Activated CD8-positive, alpha-beta memory T cell treated with anti-CD3 and anti-CD28 coated beads, Interleukin-2, amount 10 ng/mL, durations not matched to agents 7 days and 5 days (primary cell): ENCODE data around the gene SFXN1. TPM values are rescaled to one million over a fixed set of nuclear protein-coding genes. Genes with fewer than 3 reads are reported as not detected.

ENCODE experiments used
- ATAC-seq: fragments of 150-1000 bp; cut with Tn5 transposase; one replicate; pipeline ENCODE4 v1.10.0; 2021; ENCODE audit warnings: moderate library complexity
- CTCF ChIA-PET: fragments of 350-600 bp; sonication (Branson Sonifier 250); formaldehyde crosslinking; loops from one replicate; lab custom pipeline; 2021; ENCODE audit warnings: antibody characterized with exemption; lab: Charles Lee
- DNase-seq: peaks from one replicate; pipeline ENCODE4 v3.0.0-alpha.2; 2020
- H3K27ac Mint-ChIP-seq: one replicate; pipeline ENCODE4 v1.8.0; 2021; ENCODE audit warnings: mild to moderate bottlenecking, mixed read lengths
- H3K27me3 Mint-ChIP-seq: one replicate; pipeline ENCODE4 v1.8.0; 2021; ENCODE audit warnings: mixed read lengths
- H3K36me3 Mint-ChIP-seq: one replicate; pipeline ENCODE4 v1.8.0; 2021; ENCODE audit warnings: mild to moderate bottlenecking, mixed read lengths
- H3K4me1 Mint-ChIP-seq: one replicate; pipeline ENCODE4 v1.8.0; 2021; ENCODE audit warnings: mixed read lengths
- H3K4me3 Mint-ChIP-seq: one replicate; pipeline ENCODE4 v1.8.0; 2021; ENCODE audit warnings: mild to moderate bottlenecking, moderate library complexity, mixed read lengths
- H3K9me3 Mint-ChIP-seq: one replicate; pipeline ENCODE4 v1.8.0; 2022; ENCODE audit warnings: low read depth, mixed read lengths
- total RNA-seq, 2 experiments: library from RNA; stranded (reverse); gene quantifications; one replicate each; pipeline ENCODE4 v1.2.3, GENCODE V29; 2021

SFXN1 gene
- total RNA-seq, 2 experiments from 2014 or later: 174 to 230 TPM

DNA sequence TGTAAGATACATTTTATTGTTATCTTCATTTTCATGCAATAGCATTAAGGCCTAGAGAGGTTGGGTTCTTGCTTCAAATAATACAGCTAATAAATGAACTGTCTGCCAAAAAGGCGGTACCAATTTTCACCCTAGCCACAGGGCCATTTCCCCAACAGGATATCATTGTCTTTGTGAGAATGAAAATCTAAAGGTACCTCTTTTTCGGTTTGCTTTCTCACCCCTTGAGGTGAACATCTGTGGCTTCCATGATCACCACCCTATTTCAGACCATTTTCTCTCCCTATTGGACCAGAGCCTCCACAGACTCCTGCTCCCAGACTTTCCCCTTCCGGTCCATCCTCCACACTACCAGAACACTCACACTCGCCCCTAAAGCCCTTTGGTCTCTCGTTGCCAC lies 60.2 kb downstream of the SFXN1 start:
- Mint-ChIP-seq H3K27me3 (peaks cover 8% of the 10 kb centered on the region), H3K9me3 (no peaks in the 10 kb centered on the region), H3K27ac (no peak overlapping the region), H3K4me3 (no peak overlapping the region), H3K4me1 (peaks cover 36% of the 10 kb centered on the region), H3K36me3 (no peaks in the 10 kb centered on the region)
- no peak for DNase-seq
- CTCF ChIA-PET: interaction anchor here (1.5 kb wide), 1 partner anchor 180 kb away, joined by 8 read pairs; no protein-coding TSS in a partner anchor
- no peak for ATAC-seq

DNA sequence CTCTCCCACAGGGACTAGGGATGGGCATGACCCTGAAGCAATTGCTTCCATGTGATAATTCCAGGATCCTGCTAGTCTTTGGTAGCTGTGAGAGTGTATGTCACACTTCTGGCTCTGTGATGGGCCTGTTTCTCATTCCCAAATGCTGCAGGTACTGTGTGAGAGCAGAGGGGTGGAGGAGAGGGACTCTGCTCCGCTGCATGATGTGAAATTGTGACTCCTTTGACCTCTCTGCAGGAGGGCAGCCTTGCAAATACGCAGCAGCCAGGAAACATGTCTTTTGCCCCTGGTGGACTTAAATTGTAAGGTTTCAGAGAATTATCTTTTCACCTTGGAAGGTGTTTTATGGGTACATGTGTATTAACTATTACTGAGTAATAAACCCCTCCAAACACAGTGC lies 61.6 kb downstream of the SFXN1 start:
- H3K4me1 Mint-ChIP-seq: peaks cover 26% of the 10 kb centered on the region
- H3K27me3 Mint-ChIP-seq: peaks cover 14% of the 10 kb centered on the region
- H3K36me3 Mint-ChIP-seq: peaks cover 3% of the 10 kb centered on the region
- CTCF ChIA-PET: interaction anchor here (0.9 to 1.5 kb wide), 3 partner anchors 162 to 190 kb away, joined by 3 to 8 read pairs (median 3); no protein-coding TSS in a partner anchor
- H3K27ac Mint-ChIP-seq: no peak overlapping the region
- H3K4me3 Mint-ChIP-seq: no peak overlapping the region
- no peak for DNase-seq
- no peaks in the 10 kb centered on the region for H3K9me3 Mint-ChIP-seq
- no peak for ATAC-seq

DNA sequence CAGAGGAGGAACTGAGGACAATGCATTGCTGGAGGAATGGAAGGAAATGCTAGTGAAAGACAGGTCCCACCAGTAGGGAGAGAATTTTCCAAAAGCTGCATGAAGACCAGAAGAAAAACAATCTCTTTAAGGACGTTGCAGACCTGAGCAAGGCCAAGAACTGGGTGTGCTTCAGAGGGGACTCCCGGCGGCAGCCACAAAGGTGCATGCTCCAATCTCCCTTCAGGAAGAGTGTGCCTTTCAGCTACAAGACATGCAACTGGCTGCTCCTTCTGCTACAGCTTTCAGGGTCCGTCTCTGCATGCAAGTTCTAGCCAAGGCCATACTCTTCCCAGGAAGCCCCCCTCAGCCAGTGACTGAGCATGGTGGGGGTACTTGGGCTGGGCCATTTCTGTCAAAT lies 62.9 kb downstream of the SFXN1 start:
- no peak for DNase-seq
- no peaks in the 10 kb centered on the region for H3K9me3 Mint-ChIP-seq
- peaks cover 17% of the 10 kb centered on the region for H3K27me3 Mint-ChIP-seq
- no peak overlapping the region for H3K4me3 Mint-ChIP-seq
- H3K4me1 Mint-ChIP-seq: peaks cover 21% of the 10 kb centered on the region
- peaks cover 3% of the 10 kb centered on the region for H3K36me3 Mint-ChIP-seq
- CTCF ChIA-PET: no interaction called here
- no peak for ATAC-seq
- no peak overlapping the region for H3K27ac Mint-ChIP-seq

DNA sequence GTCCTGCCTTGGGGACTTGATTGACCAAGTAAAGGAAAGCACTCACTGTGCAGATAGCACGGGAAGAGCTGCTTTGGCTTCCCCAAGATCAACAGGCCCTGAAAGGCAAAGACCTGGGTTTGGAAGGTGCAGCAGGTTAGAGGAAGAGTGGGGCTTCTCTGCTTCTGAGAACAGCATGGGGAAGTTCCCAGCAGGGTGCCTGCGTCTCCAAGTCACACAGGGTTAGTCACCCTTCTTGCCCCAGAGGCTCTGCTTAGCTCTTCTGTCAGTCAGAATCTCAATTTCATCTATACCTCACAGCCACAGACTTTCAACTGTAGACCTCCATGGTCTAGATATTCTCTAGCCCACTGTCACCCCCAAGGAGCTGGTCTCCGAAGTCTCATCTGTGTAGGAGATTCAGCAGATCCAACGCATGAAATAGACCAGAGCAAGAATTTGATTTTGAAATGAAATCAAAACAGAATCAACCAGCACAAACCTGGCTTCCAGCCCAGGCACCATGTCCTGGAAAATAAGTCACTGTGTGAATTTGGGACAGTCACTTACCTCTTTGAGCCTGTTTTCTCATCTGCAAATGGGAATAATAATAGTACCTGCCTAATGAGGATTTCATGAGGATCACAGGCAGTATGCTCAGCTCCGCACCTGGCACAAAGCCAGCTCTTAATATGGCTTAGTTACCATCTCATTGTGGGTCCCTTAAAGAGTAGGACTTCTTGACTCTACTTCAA lies 64.0 kb downstream of the SFXN1 start:
- H3K27me3 Mint-ChIP-seq: peaks cover 24% of the 10 kb centered on the region
- H3K36me3 Mint-ChIP-seq: peaks cover 3% of the 10 kb centered on the region
- no peak for DNase-seq
- peaks cover 21% of the 10 kb centered on the region for H3K4me1 Mint-ChIP-seq
- no peak overlapping the region for H3K4me3 Mint-ChIP-seq
- no peaks in the 10 kb centered on the region for H3K9me3 Mint-ChIP-seq
- ATAC-seq: peak; percentile 51
- H3K27ac Mint-ChIP-seq: no peak overlapping the region
- CTCF ChIA-PET: interaction anchor here (0.9 to 1.8 kb wide), 3 partner anchors 9 to 176 kb away, joined by 3 to 8 read pairs (median 4); no protein-coding TSS in a partner anchor

DNA sequence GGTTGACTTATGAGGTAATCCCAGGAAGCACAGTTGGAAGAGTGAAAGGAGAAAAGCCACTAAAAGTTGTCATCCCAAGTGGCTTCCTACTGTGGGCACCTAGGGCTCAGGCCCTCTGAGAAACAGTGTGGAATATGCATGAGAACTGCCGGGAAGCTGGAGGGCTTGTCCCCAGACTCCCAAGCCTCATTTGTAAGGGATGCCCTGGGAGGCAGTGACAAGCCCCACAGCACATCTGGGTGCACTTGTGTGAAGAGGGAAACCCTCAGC lies 64.5 kb downstream of the SFXN1 start:
- no peak for DNase-seq
- Mint-ChIP-seq H3K27me3 (peaks cover 26% of the 10 kb centered on the region), H3K27ac (no peak overlapping the region), H3K9me3 (no peaks in the 10 kb centered on the region), H3K4me3 (no peak overlapping the region), H3K36me3 (peaks cover 3% of the 10 kb centered on the region), H3K4me1 (peaks cover 21% of the 10 kb centered on the region)
- no peak for ATAC-seq
- CTCF ChIA-PET: interaction anchor here (0.9 to 1.8 kb wide), 4 partner anchors 9 to 176 kb away, joined by 3 to 8 read pairs (median 4); no protein-coding TSS in a partner anchor

DNA sequence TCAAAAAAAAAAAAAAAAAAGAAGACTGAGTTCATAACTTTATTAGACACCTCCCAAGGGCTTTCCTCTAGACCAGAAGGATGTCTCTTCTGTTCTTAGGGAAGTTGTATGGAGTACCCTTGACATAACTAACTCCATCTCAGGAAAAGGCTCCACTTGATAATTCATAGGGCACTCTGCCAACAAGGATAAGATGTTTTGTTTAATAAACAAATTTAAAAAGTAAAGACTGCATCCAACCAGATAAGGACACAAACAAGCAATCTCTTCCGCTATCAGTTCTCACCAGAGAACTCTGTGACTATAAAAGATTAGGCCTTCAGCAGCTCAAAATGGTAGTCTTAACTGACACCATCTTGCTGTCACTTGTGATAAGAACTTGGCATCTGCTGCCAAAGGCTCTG lies 65.8 kb downstream of the SFXN1 start:
- Mint-ChIP-seq H3K27me3 (peaks cover 35% of the 10 kb centered on the region), H3K4me3 (no peak overlapping the region), H3K36me3 (peaks cover 3% of the 10 kb centered on the region), H3K4me1 (peaks cover 12% of the 10 kb centered on the region), H3K27ac (no peak overlapping the region), H3K9me3 (no peaks in the 10 kb centered on the region)
- CTCF ChIA-PET: interaction anchor here (1.3 to 1.6 kb wide), 2 partner anchors 10 to 174 kb away, joined by 3 to 4 read pairs; no protein-coding TSS in a partner anchor
- no peak for ATAC-seq
- no peak for DNase-seq

DNA sequence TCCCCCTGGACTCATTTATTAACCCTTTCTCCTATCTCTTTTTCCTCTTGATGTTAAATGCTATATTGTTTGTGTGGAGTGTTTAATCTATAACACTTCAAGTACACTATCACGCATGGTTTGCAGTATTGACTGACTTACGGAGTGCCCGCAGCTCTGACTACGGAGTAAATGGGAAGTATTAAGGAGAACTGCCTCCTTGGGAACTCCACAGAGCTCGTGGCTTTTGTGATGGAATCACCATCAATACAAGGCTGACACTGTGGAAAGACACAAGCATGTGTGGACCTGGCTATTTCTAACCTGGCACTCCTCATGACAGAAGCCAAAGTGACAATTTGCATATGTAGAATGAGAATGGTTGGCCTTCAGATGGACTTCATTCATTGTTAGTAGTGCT lies 66.2 kb downstream of the SFXN1 start:
- Mint-ChIP-seq H3K9me3 (no peaks in the 10 kb centered on the region), H3K36me3 (peaks cover 3% of the 10 kb centered on the region), H3K27ac (no peak overlapping the region), H3K27me3 (peaks cover 39% of the 10 kb centered on the region), H3K4me1 (peaks cover 12% of the 10 kb centered on the region), H3K4me3 (no peak overlapping the region)
- DNase-seq (no peak), ATAC-seq (no peak)
- CTCF ChIA-PET: interaction anchor here (1.3 to 1.6 kb wide), 2 partner anchors 11 to 174 kb away, joined by 3 to 4 read pairs; no protein-coding TSS in a partner anchor

DNA sequence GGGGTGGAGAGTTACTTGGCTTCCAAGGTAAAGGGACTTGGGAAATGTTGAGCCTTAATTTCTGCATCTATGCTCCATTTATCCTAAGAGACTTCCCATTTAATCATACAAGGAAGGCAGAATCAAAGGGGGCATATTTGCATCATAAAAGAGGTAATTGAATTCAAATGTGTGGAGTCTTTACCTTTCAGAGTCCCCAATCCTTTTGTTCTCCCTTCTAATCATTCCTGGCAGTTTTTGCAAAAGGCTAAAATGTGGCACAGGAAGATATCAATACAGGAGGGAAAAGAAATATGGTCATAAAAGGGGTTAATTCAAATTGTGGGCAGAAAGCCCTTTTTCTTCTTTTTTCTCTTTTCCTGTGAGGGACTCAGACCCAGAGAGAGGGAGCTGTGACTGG lies 69.5 kb downstream of the SFXN1 start:
- ATAC-seq (no peak), DNase-seq (no peak)
- H3K36me3 Mint-ChIP-seq: peaks cover 3% of the 10 kb centered on the region
- no peaks in the 10 kb centered on the region for H3K9me3 Mint-ChIP-seq
- peaks cover 62% of the 10 kb centered on the region for H3K27me3 Mint-ChIP-seq
- no peaks in the 10 kb centered on the region for H3K4me1 Mint-ChIP-seq
- CTCF ChIA-PET: interaction anchor here (0.6 kb wide), 1 partner anchor 8 kb away, joined by 3 read pairs; no protein-coding TSS in a partner anchor
- no peak overlapping the region for H3K27ac Mint-ChIP-seq
- H3K4me3 Mint-ChIP-seq: no peak overlapping the region

DNA sequence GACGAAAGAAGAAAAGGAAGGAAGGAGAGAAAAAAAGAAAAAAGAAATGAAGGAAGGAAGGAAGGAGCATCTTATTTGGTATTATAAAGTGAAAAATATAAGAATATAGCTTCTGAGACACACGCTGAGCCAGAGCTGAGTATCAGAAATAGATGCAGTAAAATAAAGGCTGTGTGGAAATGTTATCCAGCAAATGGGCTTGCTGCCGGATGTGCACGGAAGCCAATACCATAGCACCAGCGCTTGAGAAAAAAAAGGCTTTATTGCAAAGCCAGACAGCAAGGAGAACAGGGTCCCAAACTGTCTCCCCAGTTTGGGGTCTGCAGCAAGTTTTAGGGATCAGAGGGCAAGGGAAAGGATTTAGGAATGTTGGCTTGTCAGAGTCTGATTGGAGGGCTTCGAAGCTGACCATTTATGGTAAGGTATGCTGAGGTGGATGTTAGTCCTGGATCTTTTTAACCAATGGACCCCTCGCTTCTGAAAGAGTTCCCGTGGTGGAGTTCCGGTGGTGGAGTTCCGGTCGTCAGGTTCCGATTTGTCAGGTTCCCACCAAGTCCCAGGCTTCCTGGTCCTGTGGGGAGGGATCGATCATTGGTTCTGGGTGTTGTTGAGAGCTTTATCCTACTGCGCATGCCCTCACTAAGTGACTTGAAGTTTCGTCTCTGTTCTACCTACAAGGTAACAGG lies 70.4 kb downstream of the SFXN1 start:
- Mint-ChIP-seq H3K4me1 (no peaks in the 10 kb centered on the region), H3K4me3 (no peak overlapping the region), H3K9me3 (no peaks in the 10 kb centered on the region), H3K27ac (no peak overlapping the region), H3K27me3 (peaks cover 62% of the 10 kb centered on the region), H3K36me3 (peaks cover 3% of the 10 kb centered on the region)
- ATAC-seq: no peak
- CTCF ChIA-PET: no interaction called here
- DNase-seq: no peak

DNA sequence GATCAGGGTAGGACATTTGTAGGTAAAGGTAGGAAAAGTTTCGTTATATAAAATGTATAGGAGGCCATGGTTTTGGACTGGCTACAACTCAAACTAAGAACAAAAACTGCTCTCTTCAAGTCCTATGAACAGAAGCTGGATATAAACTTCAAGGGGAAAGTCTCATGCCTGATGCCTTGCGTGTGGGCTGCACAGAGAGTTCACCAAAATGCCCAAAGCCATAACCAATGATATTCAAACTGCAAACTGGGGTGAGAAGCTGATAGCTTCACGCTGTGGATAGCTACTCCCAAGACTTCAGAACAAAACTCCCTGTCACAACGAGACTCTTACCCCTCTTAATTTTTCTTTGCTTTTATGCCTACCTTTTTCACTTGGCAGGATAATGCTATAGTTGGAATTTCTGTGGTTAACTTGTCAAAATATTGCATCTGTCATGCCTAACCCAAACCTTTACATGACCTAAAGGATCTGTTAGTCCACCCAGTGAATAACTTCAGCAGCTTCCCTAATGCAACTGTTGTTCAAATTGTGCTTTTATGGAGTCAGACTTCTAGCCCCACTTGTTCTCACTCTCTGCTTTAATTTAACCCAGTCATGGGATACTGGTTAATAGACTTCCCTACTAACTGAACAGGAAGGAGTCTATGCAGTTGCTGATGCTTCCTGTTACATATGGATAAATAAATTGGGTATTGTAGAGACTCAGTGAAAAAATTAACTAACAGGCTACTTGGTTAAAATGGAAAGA lies 71.9 kb downstream of the SFXN1 start:
- Mint-ChIP-seq H3K4me1 (no peaks in the 10 kb centered on the region), H3K9me3 (no peaks in the 10 kb centered on the region), H3K4me3 (no peak overlapping the region), H3K36me3 (no peaks in the 10 kb centered on the region), H3K27me3 (peaks cover 69% of the 10 kb centered on the region), H3K27ac (no peak overlapping the region)
- DNase-seq (no peak), ATAC-seq (no peak)
- CTCF ChIA-PET: interaction anchor here (1.2 kb wide), 1 partner anchor 16 kb away, joined by 3 read pairs; no protein-coding TSS in a partner anchor

DNA sequence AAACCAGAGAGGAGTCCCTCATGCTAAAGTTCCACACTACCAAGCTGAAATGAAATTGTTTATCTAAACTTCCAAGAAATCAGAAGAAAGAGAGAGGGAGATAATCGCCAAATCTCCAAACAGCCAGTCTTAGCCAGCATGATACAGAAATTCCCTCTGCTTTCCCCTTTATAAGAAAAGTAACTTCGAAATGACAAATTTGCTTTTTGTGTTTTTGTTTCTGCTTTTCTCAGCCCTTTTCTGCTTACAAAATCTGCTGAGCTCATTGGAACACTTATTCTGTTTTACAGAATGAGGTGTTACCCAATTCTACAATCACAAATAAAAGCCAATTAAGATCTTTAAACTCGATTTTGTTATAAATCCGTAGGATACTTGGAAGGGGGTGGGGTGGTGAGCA lies 72.9 kb downstream of the SFXN1 start:
- no peaks in the 10 kb centered on the region for H3K4me1 Mint-ChIP-seq
- peaks cover 69% of the 10 kb centered on the region for H3K27me3 Mint-ChIP-seq
- no peak for DNase-seq
- H3K4me3 Mint-ChIP-seq: no peak overlapping the region
- H3K9me3 Mint-ChIP-seq: no peaks in the 10 kb centered on the region
- CTCF ChIA-PET: no interaction called here
- no peak for ATAC-seq
- no peaks in the 10 kb centered on the region for H3K36me3 Mint-ChIP-seq
- H3K27ac Mint-ChIP-seq: no peak overlapping the region

DNA sequence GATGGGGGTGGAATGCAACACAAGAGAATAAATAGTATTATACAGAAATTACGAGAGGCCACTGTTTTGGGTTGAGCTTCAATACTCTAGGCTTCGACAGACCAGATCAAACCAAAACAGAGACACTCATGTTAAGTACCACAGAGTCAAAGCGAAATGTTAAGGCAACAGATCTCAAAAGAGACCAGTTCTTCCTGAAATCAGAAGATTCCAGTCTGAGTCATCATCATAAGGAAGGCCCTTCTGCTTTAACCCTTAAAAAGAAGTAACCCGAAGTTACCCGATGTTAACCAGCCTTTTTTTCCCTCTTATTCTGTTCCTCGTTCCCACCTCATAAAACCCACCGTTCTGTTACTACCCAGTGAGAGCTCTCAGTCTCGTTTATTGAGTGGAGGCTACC lies 75.9 kb downstream of the SFXN1 start:
- H3K36me3 Mint-ChIP-seq: no peaks in the 10 kb centered on the region
- H3K9me3 Mint-ChIP-seq: no peaks in the 10 kb centered on the region
- ATAC-seq: no peak
- CTCF ChIA-PET: no interaction called here
- H3K4me1 Mint-ChIP-seq: no peaks in the 10 kb centered on the region
- DNase-seq: no peak
- peaks cover 51% of the 10 kb centered on the region for H3K27me3 Mint-ChIP-seq
- H3K27ac Mint-ChIP-seq: no peak overlapping the region
- H3K4me3 Mint-ChIP-seq: no peak overlapping the region

DNA sequence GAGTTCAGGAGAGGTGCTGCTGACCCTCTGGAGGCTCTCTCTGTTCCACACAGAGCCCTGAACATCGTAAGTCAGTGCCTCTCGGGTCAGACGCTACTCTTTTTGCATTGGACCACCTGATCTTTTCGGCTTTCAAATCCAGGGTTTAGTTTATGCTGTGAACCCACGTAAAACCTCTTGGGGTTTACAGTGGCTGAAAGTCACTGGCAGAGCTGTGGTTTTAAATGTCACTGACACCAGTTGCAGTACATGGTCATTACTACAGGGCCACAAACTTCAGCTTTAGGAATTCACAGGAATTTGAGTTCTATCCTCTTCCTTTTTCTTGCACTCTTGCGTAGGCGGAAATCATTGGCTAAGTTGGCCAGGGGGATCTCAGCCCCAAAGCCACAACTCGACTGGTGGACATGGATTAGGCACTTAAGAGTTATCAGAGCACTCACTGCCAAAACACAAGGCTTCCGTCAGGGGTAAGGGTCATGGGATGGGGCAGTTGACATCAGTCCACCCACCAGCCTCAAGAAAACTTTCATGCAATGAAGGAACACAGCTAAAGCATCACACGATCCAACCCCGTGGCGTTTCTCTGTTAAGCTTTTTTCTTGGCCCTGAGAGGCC lies 76.9 kb downstream of the SFXN1 start:
- Mint-ChIP-seq H3K27ac (no peak overlapping the region), H3K4me1 (no peaks in the 10 kb centered on the region), H3K36me3 (no peaks in the 10 kb centered on the region), H3K4me3 (no peak overlapping the region), H3K27me3 (peaks cover 46% of the 10 kb centered on the region), H3K9me3 (no peaks in the 10 kb centered on the region)
- DNase-seq: no peak
- no peak for ATAC-seq
- CTCF ChIA-PET: interaction anchor here (1.8 kb wide), 1 partner anchor 21 kb away, joined by 5 read pairs; no protein-coding TSS in a partner anchor
